HG02678 (cell line): ENCODE data around the gene PREX1.

Experiments
- ATAC-seq: cut with Tn5 transposase; IDR thresholded peaks from one replicate; pipeline ENCODE4 v1.9.1; 2021; ENCODE audit warnings: mild to moderate bottlenecking, moderate library complexity; ENCODE audit not compliant: unreplicated experiment

The PREX1 gene

DNA sequence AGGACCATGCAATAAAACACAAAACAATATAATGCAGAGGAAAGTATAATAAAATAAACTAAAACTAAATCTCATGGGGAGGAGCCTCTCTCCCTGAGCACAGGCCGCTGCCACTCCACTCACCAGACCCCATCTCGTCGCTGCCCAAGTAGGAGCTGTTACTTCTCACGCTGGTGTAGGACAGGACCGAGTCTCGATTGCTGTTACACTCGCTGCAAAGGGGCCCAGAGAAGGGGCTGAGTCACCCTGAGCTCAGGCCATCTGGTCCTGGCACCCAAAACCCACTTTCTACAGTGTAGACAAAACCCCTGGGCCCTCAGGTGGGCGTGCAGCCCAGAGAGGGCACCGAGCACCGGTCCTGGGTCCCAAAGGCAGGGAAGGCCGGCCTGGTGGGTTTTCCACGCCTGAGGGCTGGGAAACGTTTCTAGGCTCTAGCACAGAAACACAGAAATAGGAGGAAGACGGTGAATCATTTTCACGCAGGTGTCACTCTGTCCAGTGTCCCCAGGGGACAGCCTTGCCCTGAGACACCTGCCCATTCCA, 183.4 kb downstream of the PREX1 start:
- ATAC-seq = no peak

- no peak for ATAC-seq
Observed at GRCh38 chr20:48642105-48642880, 185.5 kb downstream of the PREX1 start.

DNA sequence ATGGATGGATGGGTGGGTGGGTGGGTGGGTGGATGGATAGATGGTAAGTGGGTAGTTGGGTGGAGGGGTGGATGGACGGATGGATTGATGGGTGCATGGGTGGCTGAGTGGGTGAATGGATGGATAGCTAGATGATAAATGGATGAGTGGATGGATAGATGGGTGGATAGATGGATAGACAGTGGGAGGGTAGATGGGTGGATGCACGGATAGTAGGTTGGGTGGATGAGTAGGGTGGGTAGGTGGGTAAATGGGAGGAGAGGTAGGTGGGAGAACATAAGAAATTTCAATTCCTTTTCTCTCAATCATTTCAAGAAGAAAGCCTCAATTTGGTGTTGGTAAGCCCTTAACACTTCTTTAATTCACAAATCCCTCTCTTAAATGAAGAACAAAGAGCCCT, 186.9 kb downstream of the PREX1 start:
- ATAC-seq = no peak

DNA sequence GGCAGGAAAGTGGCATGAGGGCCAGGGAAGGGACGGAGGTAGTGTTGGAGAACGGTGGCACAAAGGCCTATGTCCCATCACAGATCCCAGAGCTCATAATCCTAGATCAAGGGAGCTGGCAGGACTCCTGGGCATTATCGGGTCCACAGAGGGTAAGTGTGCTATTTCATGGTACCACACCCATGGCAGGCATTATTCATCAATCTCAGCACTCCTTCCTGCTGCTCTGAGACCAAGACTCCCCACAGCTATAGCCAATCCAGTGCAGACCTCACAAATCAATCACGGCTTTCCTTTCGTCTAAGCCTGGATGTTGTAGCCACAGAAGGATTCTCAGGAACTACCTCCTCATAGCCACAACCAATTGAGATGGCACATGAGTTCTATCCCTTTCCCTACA, 187.9 kb downstream of the PREX1 start:
- ATAC-seq = no peak

GRCh38 chr20:48638546-48638945, 189.3 kb downstream of the PREX1 start:
- no peak for ATAC-seq

GRCh38 chr20:48637461-48637860, 190.3 kb downstream of the PREX1 start:
- ATAC-seq = no peak

GRCh38 chr20:48636301-48636700, 191.5 kb downstream of the PREX1 start:
- ATAC-seq = no peak

DNA sequence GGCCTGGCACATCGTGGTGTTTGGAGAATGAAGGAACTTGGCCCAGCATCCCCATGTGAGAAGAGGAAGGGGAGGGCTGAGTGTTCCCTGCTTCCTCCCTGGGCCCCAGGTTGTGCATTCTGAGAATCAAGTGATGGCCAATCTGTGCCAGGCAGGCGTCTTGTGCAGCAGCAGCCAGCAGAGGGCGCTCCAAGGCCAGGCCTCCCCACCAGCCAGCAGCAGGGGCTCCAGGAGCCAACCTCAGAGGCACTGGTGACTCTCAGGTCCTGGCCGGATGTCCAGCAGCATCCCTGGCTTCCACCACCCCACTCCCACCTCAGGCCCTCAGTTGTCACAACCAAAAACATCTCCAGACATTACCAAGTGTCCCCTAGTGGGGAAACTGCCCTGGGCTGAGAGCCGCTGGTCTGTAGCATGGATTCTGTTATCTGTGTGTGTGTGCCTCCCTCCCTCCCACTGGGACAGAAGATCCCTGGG, 192.0 kb downstream of the PREX1 start:
- peak; percentile 41 for ATAC-seq

DNA sequence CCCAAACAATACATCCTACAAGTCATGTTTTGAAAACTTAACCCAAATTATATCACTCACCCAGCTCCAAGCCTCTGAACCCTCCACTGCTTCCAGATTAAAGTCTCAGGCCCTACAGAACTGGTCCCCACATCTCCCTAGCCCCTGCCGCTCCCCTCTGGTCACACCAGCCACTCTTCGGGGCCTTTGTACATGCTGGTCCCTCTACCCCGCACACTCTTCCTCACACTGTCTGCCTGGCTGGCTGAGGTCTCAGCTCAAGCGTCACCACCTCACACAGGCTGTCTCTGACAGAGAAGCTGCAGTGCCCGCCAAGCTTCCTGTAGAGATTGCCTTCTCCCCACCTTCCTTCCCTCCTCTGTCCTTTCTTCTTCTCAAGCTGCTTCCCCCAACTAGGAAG, 192.4 kb downstream of the PREX1 start:
- no peak for ATAC-seq

- ATAC-seq = no peak
Observed at GRCh38 chr20:48634641-48635040, 193.2 kb downstream of the PREX1 start.

DNA sequence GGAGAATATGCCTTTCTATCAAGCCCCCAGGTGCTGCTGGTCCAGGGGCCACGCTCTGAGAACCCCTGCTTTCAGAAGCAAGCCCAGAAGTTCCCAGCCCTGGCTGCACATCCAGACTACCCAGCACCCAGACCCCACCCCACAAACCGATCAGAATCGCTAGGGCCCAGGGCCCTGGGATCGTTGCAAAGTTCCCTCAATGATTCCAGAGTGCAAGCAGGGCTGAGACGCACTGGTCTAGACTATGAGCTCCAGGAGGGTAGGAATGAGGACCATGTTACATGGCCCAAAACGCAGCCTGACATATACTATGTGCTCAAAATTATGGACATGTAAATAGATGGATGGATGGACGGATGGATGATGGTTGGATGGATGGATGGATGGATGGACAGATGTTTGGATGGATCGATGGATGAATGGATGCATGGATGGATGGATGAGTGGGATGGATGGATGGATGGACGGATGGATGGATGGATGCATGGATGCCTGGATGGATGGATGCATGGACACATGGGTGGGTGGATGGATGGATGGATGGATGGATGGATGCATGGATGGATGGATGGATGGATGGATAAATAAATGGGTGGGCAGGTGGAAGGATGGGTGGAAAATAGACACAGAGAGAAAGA, 194.1 kb downstream of the PREX1 start:
- no peak for ATAC-seq

- ATAC-seq = no peak
Observed at GRCh38 chr20:48632825-48633619, 194.8 kb downstream of the PREX1 start.

GRCh38 chr20:48632017-48632824, 195.6 kb downstream of the PREX1 start:
- no peak for ATAC-seq

- no peak for ATAC-seq
Observed at GRCh38 chr20:48631114-48632016, 196.4 kb downstream of the PREX1 start.

DNA sequence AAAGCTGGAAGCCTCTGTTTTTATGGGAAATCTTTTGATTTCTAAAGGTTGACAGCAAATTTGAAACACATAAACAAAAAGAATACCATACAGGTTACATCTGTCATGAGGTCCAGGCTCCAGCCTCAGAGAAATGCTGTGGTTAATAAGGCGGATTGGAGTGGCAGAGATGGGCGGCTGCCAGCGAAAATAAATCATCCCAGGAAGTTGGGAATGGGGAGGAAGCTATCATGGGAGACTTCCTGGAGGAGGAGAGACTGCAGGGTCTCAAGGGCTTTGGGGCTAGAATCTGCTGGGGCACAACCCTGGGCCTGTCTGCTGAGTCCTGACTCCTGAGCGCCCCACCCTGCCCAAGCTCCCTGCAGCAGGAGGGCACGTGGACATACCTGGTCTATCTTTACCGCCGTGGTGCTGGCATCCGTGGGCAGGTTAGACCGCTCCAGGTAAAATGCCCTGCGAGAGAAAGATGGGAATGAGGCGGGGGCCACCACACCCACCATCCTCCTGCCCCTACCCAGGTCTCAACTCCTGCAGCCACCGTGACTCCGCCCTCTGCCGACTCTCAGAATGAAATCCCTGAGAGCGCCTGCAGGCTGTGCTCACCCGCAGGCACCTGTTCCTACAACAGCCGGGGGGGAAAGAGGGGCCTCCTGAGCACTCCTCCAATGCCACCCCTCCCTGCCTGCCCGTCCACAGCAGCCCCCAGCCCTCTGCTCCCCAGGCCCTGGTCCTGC, 197.3 kb downstream of the PREX1 start:
- ATAC-seq = no peak

- no peak for ATAC-seq
Observed at GRCh38 chr20:48629960-48630315, 197.9 kb downstream of the PREX1 start.

DNA sequence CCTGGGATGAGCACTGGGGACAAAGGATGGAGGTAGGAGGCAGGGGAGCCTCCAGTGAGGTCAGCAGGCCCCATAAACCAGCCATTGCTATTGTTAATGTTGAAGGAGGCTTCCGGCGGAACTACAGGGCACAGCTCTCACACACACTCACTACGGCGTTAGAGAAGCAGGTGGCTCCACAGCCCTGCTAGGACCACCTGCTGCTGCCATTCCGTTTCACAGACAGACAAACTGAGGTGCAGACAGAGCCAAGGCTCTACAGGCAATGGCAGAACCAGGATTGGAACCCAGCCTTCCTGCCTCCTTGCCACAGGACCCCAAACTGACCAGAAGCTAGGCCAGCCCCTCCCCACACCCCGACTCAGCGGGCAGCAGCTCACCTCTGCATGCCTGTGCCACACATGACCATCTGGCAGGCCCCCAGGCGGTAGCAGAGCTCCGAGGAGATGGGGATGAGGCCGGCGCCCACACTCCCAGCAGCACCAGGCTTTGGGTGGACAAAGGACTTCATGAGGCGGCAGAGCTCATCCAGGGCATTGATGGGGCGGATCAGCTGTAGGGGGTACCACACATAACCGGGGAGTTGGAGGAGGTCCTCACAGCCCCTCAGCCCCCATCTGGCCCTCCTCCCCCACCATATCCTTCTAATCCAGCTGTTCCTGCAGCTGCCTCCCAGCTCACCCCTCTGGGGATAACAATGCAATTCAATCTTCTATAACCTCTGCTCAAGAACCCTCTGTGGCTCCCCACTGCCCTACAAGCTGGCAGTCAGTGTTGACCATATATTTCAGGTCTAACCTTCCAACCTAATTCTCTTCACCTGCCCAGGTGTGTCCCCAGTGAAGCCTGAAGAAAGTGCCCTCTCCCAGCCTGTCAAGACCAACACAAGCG, 198.5 kb downstream of the PREX1 start:
- no peak for ATAC-seq

- no peak for ATAC-seq
Observed at GRCh38 chr20:48627737-48628128, 200.1 kb downstream of the PREX1 start.
